ENCODE data around the gene GEMIN7.

DNA sequence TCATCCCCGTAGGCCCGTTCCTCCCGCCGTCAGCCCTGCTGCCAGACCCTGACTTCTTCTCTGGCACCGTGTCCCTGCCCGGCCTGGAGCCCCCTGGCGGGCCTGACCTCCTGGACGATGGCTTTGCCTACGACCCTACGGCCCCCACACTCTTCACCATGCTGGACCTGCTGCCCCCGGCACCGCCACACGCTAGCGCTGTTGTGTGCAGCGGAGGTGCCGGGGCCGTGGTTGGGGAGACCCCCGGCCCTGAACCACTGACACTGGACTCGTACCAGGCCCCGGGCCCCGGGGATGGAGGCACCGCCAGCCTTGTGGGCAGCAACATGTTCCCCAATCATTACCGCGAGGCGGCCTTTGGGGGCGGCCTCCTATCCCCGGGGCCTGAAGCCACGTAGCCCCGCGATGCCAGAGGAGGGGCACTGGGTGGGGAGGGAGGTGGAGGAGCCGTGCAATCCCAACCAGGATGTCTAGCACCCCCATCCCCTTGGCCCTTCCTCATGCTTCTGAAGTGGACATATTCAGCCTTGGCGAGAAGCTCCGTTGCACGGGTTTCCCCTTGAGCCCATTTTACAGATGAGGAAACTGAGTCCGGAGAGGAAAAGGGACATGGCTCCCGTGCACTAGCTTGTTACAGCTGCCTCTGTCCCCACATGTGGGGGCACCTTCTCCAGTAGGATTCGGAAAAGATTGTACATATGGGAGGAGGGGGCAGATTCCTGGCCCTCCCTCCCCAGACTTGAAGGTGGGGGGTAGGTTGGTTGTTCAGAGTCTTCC lies 41.5 kb upstream of the GEMIN7 start:
- TF ChIP-seq, protein P1, sequence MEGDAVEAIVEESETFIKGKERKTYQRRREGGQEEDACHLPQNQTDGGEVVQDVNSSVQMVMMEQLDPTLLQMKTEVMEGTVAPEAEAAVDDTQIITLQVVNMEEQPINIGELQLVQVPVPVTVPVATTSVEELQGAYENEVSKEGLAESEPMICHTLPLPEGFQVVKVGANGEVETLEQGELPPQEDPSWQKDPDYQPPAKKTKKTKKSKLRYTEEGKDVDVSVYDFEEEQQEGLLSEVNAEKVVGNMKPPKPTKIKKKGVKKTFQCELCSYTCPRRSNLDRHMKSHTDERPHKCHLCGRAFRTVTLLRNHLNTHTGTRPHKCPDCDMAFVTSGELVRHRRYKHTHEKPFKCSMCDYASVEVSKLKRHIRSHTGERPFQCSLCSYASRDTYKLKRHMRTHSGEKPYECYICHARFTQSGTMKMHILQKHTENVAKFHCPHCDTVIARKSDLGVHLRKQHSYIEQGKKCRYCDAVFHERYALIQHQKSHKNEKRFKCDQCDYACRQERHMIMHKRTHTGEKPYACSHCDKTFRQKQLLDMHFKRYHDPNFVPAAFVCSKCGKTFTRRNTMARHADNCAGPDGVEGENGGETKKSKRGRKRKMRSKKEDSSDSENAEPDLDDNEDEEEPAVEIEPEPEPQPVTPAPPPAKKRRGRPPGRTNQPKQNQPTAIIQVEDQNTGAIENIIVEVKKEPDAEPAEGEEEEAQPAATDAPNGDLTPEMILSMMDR (conservative IDR thresholded peaks at IDR 0.05): no peak
- no peak for TF ChIP-seq EZH2 (IDR thresholded peaks at IDR 0.05; ENCODE audit: low read depth)
